Central memory CD8-positive, alpha-beta T cell (primary cell): ENCODE results near the gene TMEM139.

Source experiments
- ATAC-seq: fragments of 150-1000 bp; cut with Tn5 transposase; replicated peaks from 2 replicates; pipeline ENCODE4 v1.10.0; 2022; ENCODE audit warnings: mild to moderate bottlenecking, moderate FRiP score, moderate number of reproducible peaks; ENCODE audit not compliant: poor library complexity, severe bottlenecking; ENCODE audit errors: extremely low read depth
- DNase-seq, 2 donors: peaks; one replicate each; pipeline ENCODE4 v3.0.0; 2021; ENCODE audit warnings: low spot score in 2 of 2
- H3K27ac Mint-ChIP-seq: one replicate; pipeline ENCODE4 v1.8.0; 2022; ENCODE audit warnings: low read depth, mild to moderate bottlenecking, moderate library complexity, mixed read lengths
- H3K27me3 Mint-ChIP-seq: one replicate; pipeline ENCODE4 v1.8.0; 2022; ENCODE audit warnings: mixed read lengths
- H3K36me3 Mint-ChIP-seq: one replicate; pipeline ENCODE4 v1.8.0; 2022; ENCODE audit warnings: mild to moderate bottlenecking, moderate library complexity, mixed read lengths; ENCODE audit not compliant: insufficient read depth
- H3K4me1 Mint-ChIP-seq: one replicate; pipeline ENCODE4 v1.8.0; 2022; ENCODE audit warnings: mixed read lengths
- H3K4me3 Mint-ChIP-seq: one replicate; pipeline ENCODE4 v1.8.0; 2022; ENCODE audit warnings: mild to moderate bottlenecking, moderate library complexity, mixed read lengths
- H3K9me3 Mint-ChIP-seq: one replicate; pipeline ENCODE4 v1.8.0; 2022; ENCODE audit warnings: mixed read lengths

The TMEM139 gene

DNA sequence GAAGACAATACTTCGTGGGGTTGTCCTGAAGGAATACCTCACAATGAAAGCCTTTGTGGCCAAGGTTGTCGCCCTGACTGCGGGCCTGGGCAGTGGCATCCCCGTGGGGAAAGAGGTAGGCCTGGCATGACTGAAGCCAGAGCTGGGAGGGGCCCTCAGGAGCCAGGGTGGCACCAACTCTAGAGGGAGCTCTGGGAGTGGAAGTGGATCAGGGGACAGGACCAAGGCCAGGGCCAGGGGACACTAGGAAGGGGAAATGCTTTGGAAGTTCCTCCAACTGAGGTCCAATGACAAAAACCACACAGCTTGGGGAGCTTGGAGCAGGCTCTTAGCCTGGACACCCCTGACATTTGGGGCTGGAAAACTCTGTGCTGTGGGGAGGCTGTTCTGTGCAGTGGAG lies 37.0 kb downstream of the TMEM139 start:
- peaks cover 20% of the 10 kb centered on the region for H3K4me1 Mint-ChIP-seq
- no peak overlapping the region for H3K4me3 Mint-ChIP-seq
- H3K27me3 Mint-ChIP-seq: no peaks in the 10 kb centered on the region
- H3K27ac Mint-ChIP-seq: no peak overlapping the region
- DNase-seq (no peak), ATAC-seq (no peak)
- H3K9me3 Mint-ChIP-seq: no peaks in the 10 kb centered on the region
- peaks cover 4% of the 10 kb centered on the region for H3K36me3 Mint-ChIP-seq

DNA sequence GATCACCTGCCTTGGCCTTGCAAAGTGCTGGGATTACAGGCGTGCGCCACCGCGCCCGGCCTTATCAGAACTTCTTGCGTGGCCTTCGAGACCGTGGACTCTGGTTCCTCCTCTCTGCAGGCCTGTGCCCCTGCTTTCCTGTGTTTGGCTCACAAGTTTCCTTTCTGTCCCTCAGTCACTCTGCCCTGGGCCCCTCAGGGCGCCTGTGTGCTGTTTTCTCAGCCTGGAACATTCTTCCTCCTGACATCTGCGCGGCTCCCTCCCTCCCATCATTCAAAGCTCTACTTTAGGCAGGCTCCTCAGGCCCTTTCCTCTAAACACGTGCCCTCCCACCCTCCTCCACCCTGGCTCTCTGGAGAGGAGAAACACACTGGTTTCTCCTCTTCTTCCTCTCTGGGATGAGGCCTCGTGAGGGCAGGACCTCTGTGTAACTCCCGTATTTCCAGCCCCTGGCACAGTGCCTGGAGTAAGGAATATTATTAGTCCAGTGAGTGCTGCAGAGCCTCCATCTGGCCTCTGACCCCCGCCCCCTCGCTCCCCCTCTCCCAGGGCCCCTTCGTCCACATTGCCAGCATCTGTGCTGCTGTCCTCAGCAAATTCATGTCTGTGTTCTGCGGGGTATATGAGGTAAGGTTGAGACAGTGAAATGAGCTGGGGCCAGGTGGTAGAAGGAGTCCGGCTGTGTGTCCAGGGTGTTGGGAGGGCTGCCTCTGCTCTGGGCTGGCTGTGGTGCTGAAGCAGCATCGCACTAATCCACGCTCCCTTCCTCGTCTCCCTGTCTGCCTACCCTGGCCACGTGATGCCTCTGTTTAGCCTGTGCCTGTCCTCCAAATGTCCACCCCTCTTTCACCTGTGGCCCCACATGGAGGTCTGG lies 38.2 kb downstream of the TMEM139 start:
- Mint-ChIP-seq H3K4me1 (peaks cover 16% of the 10 kb centered on the region), H3K27me3 (no peaks in the 10 kb centered on the region), H3K9me3 (no peaks in the 10 kb centered on the region), H3K27ac (no peak overlapping the region), H3K4me3 (no peak overlapping the region), H3K36me3 (peaks cover 4% of the 10 kb centered on the region)
- no peak for DNase-seq
- ATAC-seq: no peak

DNA sequence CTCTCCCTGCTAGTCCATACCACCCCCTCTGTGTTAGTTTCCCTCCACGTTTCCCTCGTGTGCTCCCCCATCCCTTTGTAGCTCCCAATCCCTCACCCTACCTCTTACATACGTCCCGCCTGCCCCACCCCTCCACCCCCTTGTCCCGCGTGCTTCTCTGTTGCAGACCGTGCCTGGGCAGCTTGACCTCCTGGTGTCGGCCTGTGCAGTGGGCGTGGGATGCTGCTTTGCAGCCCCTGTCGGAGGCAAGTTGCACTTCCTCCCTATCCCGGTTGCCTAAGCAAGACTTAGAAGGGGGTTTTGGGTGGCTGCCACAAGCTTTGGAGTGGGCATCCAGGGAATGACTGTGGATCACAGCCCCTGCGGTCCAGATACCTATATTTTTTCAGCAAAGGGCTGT lies 38.9 kb downstream of the TMEM139 start:
- ATAC-seq (no peak), DNase-seq (no peak)
- Mint-ChIP-seq H3K36me3 (peaks cover 4% of the 10 kb centered on the region), H3K9me3 (no peaks in the 10 kb centered on the region), H3K4me1 (peaks cover 16% of the 10 kb centered on the region), H3K27me3 (no peaks in the 10 kb centered on the region), H3K4me3 (no peak overlapping the region), H3K27ac (no peak overlapping the region)

DNA sequence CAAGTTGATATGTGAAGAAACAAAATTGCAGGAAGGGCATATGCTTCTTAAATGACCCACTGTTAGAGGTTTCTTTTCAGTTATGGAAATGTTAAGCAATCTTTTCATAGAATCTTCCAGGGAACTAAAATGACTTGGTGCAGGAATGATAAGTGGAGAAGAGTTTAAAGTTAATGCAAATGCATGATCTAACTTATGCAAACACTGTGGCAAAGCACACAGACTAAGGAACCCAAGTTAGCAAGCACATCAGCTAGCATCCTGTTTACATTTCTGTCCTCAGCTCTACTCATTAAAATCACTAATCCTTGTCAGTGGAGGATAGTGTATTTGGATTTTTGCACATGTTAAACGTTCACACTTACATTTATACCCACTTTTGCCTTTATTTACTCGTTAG lies 40.5 kb downstream of the TMEM139 start:
- Mint-ChIP-seq H3K4me3 (no peak overlapping the region), H3K36me3 (peaks cover 3% of the 10 kb centered on the region), H3K27ac (peak overlapping the region; percentile 80), H3K9me3 (no peaks in the 10 kb centered on the region), H3K4me1 (peaks cover 16% of the 10 kb centered on the region), H3K27me3 (no peaks in the 10 kb centered on the region)
- DNase-seq (no peak), ATAC-seq (peak; percentile 36)

DNA sequence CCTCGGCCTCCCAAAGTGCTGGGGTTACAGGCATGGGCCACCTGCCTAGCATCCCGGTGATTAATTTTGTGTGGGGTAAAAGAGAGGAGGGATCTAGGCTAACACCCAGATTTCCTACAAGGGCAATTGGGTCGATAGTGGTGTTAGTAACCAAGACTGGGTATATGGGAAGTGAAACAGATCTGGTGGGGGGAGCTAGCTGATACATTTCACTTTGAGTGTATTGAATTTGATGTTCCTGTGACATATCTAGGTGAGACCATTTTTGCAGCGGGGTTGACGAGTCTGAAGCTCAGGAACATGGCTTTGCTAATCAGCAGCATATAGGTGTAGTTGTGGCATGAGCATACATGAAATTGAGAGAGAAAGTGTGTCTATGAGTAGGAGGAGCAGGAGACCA lies 43.1 kb downstream of the TMEM139 start:
- no peaks in the 10 kb centered on the region for H3K36me3 Mint-ChIP-seq
- no peaks in the 10 kb centered on the region for H3K9me3 Mint-ChIP-seq
- peaks cover 16% of the 10 kb centered on the region for H3K4me1 Mint-ChIP-seq
- DNase-seq (no peak), ATAC-seq (no peak)
- no peaks in the 10 kb centered on the region for H3K27me3 Mint-ChIP-seq
- H3K4me3 Mint-ChIP-seq: no peak overlapping the region
- no peak overlapping the region for H3K27ac Mint-ChIP-seq

DNA sequence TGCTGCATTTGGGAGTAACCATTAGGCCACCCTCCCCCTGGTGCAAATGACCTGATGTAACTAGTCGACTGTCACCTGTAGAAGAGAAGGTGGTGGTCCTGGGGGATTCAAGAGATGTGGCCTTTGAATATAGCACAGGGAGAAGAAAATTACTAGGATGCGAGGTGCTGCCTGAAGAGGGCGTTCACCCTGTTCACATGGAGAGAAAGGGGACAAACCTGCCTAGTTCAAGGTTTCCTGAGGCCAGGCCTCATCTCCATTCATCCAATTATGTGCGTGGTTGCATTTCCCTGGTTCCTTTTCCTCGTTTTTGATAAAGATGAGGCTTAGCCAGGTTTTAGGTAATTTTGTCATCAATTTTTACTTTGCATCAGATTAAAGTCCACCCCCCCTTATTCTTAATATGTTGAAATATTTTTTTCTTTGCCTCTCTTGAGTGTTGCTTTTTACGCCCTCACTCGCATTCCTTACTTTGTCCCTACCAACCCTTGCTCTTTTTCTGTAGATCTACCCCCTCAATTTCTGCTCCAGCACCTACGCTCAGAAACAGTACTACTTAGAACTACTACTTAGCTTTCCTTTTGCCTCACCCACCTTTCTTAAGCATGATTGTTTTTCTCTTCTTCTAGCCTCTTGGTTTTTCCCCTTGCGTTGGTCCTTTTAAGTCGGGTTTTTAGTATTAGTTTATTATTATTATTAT lies 44.9 kb downstream of the TMEM139 start:
- Mint-ChIP-seq H3K4me3 (no peak overlapping the region), H3K27me3 (no peaks in the 10 kb centered on the region), H3K27ac (no peak overlapping the region), H3K36me3 (peaks cover 2% of the 10 kb centered on the region), H3K4me1 (peaks cover 16% of the 10 kb centered on the region), H3K9me3 (no peaks in the 10 kb centered on the region)
- ATAC-seq (no peak), DNase-seq (no peak)

DNA sequence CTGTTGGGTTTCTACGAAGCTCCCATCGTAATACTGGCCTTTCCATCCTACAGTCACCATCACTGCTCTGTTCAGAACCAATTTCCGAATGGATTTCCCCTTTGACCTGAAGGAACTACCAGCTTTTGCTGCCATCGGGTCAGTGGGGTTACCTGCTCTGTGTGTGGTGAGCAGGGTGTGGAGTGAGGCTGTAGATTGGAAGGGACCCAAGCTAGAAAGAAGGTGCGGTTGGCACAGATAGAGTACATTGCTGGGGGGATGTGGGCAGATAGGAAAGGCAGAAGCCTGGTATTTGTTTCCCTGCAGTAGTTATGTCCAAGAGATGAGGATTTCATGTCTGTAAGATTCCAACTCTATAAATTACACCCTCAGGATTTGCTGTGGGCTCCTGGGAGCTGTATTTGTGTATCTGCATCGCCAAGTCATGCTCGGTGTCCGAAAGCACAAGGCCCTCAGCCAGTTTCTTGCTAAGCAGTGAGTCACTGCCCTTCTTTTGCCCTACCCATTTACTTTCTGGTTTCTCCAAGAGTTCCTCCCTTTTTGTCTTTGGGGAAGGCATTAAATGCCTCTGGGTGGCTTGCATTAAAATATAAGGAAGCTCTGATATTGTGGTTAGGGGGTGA lies 46.5 kb downstream of the TMEM139 start:
- peaks cover 2% of the 10 kb centered on the region for H3K4me1 Mint-ChIP-seq
- no peak overlapping the region for H3K4me3 Mint-ChIP-seq
- peaks cover 7% of the 10 kb centered on the region for H3K27me3 Mint-ChIP-seq
- DNase-seq (no peak), ATAC-seq (no peak)
- no peaks in the 10 kb centered on the region for H3K9me3 Mint-ChIP-seq
- H3K36me3 Mint-ChIP-seq: peaks cover 3% of the 10 kb centered on the region
- H3K27ac Mint-ChIP-seq: peak overlapping the region; percentile 36

DNA sequence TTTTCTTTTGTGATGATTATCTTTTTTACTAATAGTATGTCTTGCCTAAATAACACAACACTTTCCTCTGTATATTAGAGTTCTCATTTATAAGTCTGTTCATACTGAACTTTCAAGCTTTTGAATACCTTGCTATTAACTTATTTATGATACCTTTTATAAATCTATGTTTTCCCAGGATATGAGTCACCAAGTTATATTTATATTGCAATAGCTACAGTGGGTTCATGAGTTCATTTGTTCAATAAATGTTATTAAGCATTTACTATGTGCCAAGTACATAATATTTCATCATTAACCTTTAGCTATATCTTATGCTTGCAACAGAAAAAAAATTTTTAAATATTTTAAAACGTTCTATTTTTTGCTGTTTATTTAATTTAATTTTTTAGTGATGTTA lies 49.5 kb downstream of the TMEM139 start:
- peaks cover 3% of the 10 kb centered on the region for H3K36me3 Mint-ChIP-seq
- peaks cover 13% of the 10 kb centered on the region for H3K27me3 Mint-ChIP-seq
- no peaks in the 10 kb centered on the region for H3K4me1 Mint-ChIP-seq

DNA sequence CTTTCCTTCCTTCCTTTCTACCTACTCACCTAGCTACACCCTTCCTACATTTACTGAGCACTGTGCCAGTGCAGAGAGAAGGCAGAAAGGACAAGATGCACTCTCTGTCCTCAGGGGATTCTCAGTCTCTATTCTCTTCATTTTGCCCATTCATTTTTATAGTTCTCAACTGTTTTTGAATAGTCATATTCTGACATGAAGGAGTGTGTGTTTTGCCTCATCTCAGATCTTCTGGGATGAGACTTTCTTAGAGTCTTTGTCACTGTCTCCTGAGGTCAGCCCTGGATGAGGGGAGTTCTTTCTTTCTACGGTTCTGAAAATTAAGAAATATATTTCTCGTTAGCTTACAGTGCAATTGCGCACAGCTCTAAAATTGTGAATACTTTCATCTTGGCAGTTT lies 52.5 kb downstream of the TMEM139 start:
- DNase-seq (no peak), ATAC-seq (no peak)
- Mint-ChIP-seq H3K9me3 (no peaks in the 10 kb centered on the region), H3K36me3 (peaks cover 3% of the 10 kb centered on the region), H3K4me3 (no peak overlapping the region), H3K4me1 (no peaks in the 10 kb centered on the region), H3K27me3 (peaks cover 21% of the 10 kb centered on the region), H3K27ac (no peak overlapping the region)

More for the DNA sequence above, 49.5 kb downstream of the TMEM139 start:
- ATAC-seq (no peak), DNase-seq (no peak)
- Mint-ChIP-seq H3K9me3 (no peaks in the 10 kb centered on the region), H3K4me3 (no peak overlapping the region), H3K27ac (no peak overlapping the region)
